ENCODE results near the gene KCNJ1.

DNA sequence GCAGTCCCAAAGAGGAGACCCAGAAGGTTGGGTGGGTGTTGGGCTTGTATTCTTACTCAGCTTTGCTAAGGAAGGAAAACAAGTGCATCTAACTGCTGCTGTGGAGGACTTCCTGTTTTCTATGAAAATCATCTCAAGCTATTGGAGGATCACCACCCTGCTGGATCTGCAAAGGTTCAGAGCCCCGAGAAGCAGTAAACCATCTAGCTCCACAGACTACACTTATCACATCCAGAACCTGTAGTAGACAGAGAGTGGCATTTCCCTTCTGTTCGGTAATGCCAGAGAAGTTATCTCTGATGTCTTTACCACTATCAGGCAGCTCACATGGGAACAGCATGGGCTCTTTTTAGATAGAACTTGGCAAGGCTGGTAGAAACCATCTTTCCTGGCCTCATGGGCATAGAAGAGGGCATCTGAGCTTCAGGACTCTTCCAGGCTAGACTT lies 21.7 kb downstream of the KCNJ1 start:
- TF ChIP-seq YY1 (IDR thresholded peaks at IDR 0.05; ENCODE audit: insufficient read depth, insufficient read length) (no peak), ZNF274 (IDR thresholded peaks at IDR 0.05; ENCODE audit: low read depth, low read length) (no peak)

Data from NT2/D1 (cell line).